ENCODE measurements around the gene ACOT7. TPM values are rescaled to one million over a fixed set of nuclear protein-coding genes. Genes with fewer than 3 reads are reported as not detected.

The ACOT7 gene
- total and polyA plus RNA-seq, 2 experiments from 2014 or later = 167 to 169 TPM

GRCh38 chr1:6266641-6267040 is 126.9 kb downstream of the ACOT7 start (continued):
- TF ChIP-seq ZNF462 (CRISPR knock-in tag; IDR thresholded peaks at IDR 0.05) = no peak
- no peak for TF ChIP-seq NANOG (IDR thresholded peaks at IDR 0.05; ENCODE audit: borderline replicate concordance)
- no peak for TF ChIP-seq EZH2phosphoT487 (IDR thresholded peaks at IDR 0.05; ENCODE audit: unreplicated experiment)
- no peak for TF ChIP-seq REST (IDR thresholded peaks at IDR 0.05; ENCODE audit: unreplicated experiment)

GRCh38 chr1:6265151-6265550 is 128.4 kb downstream of the ACOT7 start:
- H3K36me3 ChIP-seq (ENCODE audit: insufficient read depth) = no peaks in the 10 kb centered on the region
- H3K27ac ChIP-seq (ENCODE audit: low read depth) = no peak overlapping the region
- H3K36me3 Mint-ChIP-seq (ENCODE audit: low read depth) = no peaks in the 10 kb centered on the region
- H3K4me2 ChIP-seq = no peak overlapping the region
- H3K27ac Mint-ChIP-seq = no peak overlapping the region
- H3K4me3 ChIP-seq = no peak overlapping the region
- peaks cover 22% of the 10 kb centered on the region for H3K27me3 Mint-ChIP-seq (ENCODE audit: insufficient read depth, low read depth, poor library complexity)
- no peak overlapping the region for H3K4me3 Mint-ChIP-seq
- H4K20me1 ChIP-seq (replicated peaks; ENCODE audit: insufficient read depth) = no peaks in the 10 kb centered on the region; the same call in 1 of the 2 replicates
- H3K9me2 ChIP-seq (ENCODE audit: insufficient read depth) = no peaks in the 10 kb centered on the region
- no peak for TF ChIP-seq ZNF331 (CRISPR knock-in tag; IDR thresholded peaks at IDR 0.05; ENCODE audit: low read depth)
- TF ChIP-seq, protein P1, sequence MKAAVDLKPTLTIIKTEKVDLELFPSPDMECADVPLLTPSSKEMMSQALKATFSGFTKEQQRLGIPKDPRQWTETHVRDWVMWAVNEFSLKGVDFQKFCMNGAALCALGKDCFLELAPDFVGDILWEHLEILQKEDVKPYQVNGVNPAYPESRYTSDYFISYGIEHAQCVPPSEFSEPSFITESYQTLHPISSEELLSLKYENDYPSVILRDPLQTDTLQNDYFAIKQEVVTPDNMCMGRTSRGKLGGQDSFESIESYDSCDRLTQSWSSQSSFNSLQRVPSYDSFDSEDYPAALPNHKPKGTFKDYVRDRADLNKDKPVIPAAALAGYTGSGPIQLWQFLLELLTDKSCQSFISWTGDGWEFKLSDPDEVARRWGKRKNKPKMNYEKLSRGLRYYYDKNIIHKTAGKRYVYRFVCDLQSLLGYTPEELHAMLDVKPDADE (IDR thresholded peaks at IDR 0.05) = no peak
- no peak overlapping the region for H2AFZ ChIP-seq
- H3K9me3 Mint-ChIP-seq = no peaks in the 10 kb centered on the region
- DNase-seq (ENCODE audit: low spot score) (no peak), ATAC-seq (no peak)
- no peaks in the 10 kb centered on the region for H3K79me2 ChIP-seq (replicated peaks; ENCODE audit: insufficient read depth)
- H3K4me1 ChIP-seq (ENCODE audit: insufficient read depth) = no peaks in the 10 kb centered on the region; the same call in 1 of the 2 replicates
- peaks cover 14% of the 10 kb centered on the region for H3F3A ChIP-seq (replicated peaks; ENCODE audit: low read depth)
- peaks cover 10% of the 10 kb centered on the region; the same call in 2 of the 3 replicates for H3K4me1 Mint-ChIP-seq
- peaks cover 13% of the 10 kb centered on the region for H3K27me3 ChIP-seq (ENCODE audit: insufficient read depth)

All from GM23338 (cell line).